Stimulated activated CD8-positive, alpha-beta memory T cell treated with anti-CD3 and anti-CD28 coated beads, Interleukin-7, amount 100 ng/mL, for 48 hours (primary cell): ENCODE measurements around the gene SYT6.

Source experiments
- DNase-seq, 2 donors: peaks; one replicate each; pipeline ENCODE4 v3.0.0-alpha.2; 2020; ENCODE audit warnings: low read depth in 1 of 2; ENCODE audit errors: extremely low read depth in 1 of 2

Gene SYT6

DNA sequence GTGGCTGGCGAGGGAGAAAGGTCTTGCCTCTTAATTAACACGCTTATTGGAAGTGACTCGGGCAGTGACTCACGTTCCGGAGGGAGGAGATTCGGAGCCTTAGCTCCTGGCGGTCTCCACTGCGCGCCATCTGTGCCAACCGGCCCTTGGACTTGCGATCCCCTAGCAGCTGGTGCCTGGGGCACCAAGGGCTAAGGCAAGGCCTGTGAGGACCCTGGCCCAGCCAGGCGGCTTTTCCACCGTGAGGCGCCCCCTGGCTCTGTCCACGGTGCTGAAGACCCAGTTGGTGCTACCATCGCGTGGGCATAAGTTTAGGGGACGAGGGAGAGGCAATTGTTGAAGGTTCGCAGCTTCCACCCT is 1.3 kb upstream of the SYT6 start:
- DNase-seq, result no peak

DNA sequence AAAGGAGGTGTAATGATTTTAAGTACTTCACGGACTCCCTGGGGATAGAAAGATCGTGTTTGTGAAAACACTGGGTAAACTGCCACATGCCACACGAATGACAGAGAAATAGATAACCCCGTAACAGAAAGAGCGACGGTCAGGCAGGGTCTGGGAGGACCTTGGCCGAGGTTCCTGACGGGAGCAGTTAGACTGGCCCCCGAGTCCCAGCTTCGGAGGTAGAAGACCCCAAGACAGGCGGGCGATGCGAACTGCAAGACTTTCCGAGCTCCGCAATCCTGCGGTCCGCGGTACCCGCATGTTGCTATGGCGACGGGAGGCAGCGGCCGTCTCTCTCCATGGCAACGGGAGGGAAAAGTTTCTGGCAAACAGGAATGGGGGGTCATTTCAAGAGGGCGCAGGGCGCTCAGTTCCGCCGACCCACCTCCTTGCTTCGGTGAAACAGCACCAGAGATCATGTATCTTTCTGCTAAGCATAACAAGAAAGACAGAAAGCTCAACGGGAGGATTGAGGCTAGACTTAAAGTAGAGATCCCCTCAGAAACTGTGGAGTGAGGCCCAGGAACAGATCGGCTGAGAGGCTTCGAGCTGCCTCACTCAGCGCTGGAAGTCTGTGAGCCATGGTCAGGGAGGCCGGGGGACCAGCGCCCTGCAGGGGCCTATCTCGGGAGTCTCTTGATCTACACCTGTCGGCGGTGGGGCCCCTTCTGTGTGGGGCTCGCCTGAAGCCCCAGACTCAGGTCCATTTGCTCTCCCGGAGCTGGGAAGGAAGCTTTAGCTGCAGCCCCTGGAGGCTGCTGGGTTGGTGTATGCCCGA is 685 bp upstream of the SYT6 start:
- DNase-seq, result no peak

GRCh38 chr1:114152508-114153260 is 985 bp downstream of the SYT6 start:
- DNase-seq, result no peak

DNA sequence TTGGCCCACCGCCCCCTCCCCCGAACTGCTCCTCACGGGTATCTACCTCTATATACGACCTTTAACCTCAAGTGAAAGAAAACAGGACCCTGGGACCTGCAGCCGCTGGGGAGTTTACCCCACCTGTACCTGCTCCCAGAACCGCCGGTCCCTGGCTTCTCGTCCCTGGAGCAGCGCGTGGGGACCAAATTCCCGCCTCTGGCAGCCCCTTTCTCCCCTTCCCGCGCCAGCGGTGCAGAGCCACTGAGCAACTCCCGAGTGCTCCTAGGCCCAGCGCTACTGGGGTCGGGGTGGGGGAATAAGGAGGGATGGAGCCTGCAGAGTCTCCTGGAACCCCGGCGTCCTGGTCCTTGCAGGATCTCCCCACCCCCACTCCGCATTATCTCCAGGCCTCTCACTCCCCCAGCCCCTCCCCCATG is 1.6 kb downstream of the SYT6 start:
- no peak for DNase-seq

DNA sequence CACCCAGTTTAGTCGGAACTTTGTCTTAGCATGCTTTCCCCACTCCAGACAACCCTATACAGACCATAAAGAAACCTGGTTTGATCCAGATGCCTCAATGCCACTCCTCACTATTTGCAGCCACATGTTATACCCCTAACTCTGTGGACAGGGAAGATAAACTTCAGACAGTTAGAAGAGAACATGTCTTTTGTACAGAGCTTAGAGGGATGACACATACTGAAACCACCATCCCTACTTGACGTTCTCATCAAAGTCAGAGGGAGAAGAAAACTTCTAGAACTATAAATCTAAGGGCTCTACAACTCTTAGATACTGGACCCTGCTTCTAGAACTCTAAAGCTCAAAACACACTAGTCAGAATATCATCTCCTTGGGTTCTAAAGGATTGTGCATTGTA is 3.7 kb downstream of the SYT6 start:
- DNase-seq, result no peak

- no peak for DNase-seq
Observed at GRCh38 chr1:114149211-114149610, 4.5 kb downstream of the SYT6 start.

DNA sequence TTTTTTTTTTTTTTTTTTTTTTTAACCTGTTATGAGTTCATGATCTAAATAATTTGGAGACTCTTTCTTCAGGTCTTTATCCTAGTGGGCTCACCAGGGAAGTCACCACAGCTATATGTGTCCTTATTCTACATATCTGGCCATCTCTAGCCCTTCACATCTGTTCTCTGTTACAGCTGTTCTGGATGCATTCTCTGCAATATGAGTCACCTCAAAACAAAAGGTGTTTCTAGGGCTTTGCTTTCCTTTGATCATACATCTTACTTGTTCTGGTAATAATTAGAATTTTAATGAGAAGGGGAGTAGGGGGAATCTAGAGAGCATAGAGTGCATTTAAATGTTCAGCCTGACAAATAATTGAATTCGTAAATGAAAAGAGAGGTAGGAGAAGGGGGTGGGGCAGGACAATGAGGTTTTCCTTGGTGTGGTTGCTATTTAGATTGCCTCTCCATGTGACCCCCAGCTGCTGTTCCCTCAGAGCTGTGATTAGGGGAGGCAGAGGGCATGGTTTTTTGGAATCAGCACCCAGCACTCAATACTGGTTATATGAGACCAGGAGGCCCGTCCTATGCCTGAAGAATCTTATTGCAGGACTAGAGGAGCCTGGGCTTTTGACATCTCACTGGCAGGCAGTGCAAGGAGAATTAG is 8.0 kb downstream of the SYT6 start:
- no peak for DNase-seq

DNA sequence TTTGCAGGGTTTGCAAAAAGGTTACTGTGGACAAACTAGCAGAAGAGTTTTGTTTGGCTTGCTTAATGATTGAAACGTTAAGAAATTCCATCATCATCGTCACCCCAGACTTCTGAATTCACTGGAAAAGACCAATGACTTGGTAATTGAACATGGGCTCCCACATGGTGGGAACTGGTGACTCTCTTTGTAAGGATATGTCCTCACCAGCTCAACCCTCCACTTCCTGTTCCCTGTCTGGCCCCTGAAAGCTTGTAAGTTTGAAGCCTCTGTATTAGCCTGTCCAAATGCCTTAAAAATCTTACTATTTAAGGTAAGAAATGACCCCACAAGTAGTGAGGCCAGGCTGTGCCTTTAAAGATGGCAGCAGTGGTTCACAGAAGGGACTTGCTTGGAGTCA is 9.7 kb downstream of the SYT6 start:
- DNase-seq, result no peak

DNA sequence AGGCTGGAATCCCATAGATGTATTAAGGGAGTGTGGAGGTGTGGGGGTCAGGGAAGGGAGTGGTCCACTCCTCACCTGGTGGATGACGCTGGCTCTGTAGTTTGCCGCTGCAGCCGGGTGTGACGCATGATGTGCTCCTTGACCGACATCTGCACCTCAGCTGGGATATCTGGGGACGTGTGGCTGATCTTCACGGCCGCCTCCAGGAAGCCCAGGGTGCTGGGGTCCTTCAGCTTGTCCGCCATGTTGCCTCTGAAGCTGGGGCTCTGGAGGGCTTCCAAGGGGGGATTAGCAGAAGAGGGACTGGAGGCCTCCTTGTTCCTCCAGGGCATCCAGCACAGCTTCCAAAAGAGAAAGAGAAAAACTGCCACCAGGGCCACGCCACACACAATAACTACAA is 14.1 kb downstream of the SYT6 start:
- DNase-seq, result no peak

GRCh38 chr1:114137497-114137896 is 16.2 kb downstream of the SYT6 start:
- no peak for DNase-seq

- DNase-seq, result no peak
Observed at GRCh38 chr1:114135786-114136185, 17.9 kb downstream of the SYT6 start.

DNA sequence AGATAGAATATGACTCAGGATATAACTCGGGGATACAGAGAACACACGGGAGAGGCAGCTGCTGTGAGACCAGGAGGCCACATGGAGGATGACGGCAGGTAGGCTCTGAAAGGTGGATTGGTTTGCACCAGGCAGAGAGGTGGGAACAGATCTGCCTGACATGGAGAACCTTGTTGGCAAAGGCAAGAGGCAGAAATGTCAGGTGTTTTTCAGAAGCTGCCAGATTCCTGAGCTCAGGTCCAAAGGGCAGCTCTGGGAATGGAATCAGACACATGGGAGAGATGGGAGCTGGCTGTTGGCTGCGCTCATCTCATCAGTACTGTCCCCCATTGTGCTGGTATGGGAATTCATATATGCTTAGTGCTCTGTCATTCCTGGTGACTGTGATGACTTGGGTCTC is 19.2 kb downstream of the SYT6 start:
- no peak for DNase-seq

- DNase-seq, result no peak
Observed at GRCh38 chr1:114133129-114133528, 20.5 kb downstream of the SYT6 start.

GRCh38 chr1:114131526-114132220 is 22.0 kb downstream of the SYT6 start:
- DNase-seq, result no peak

- no peak for DNase-seq
Observed at GRCh38 chr1:114130846-114131525, 22.7 kb downstream of the SYT6 start.

GRCh38 chr1:114130213-114130612 is 23.5 kb downstream of the SYT6 start:
- DNase-seq, result no peak

- no peak for DNase-seq
Observed at GRCh38 chr1:114128293-114128692, 25.4 kb downstream of the SYT6 start.

DNA sequence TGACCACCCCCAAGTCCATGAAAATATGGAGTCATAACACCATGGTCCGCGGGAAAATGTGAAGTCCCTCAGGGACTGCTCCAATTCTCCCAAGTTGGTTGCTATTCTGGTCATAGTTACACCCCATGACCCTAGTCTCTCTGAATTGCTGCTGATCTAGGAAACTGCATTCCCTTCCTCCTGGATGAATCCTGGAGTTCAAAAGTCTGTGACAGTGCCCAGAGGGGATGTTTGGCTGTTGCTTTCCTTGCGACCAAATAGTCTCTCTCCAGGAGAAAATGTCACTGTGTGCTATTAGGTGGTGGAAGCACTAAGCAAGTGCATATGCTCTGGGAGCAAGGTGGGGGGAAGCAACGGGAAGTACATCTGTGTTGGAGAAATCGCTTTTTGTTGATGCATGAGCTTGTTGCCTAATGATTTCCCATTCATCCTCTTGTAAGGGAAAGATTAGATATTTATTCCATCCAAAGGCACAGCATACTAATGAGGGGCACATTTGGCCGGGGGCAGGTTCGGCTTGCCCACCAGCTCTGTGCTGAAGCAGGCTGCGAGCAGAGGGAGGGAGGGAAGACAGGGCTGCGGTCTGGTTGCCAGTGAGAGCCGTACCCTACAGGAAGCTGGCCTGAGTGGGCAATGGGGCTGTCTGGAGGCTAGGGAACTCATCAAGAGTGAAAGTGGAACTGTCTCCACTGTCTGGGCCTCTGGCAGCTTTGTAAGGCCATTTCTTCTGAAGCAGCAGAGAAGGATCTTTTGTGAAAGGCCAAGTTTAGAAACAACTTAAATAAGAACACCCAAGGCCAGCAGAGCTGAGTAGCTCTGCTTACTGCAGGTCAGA is 27.2 kb downstream of the SYT6 start:
- no peak for DNase-seq

- no peak for DNase-seq
Observed at GRCh38 chr1:114124644-114125043, 29.0 kb downstream of the SYT6 start.
